T-cell (primary cell): ENCODE measurements around the gene NLRX1. TPM values are rescaled to one million over a fixed set of nuclear protein-coding genes. Genes with fewer than 3 reads are reported as not detected.
"Not testable (repeated sequence)": the region's sequence is repeated elsewhere in the genome, so short reads cannot be mapped to it uniquely, and the experiment has no call there.

ENCODE experiments used
- ATAC-seq, 4 experiments: fragments of 200-7000 bp in 3 of 4; fragments of 150-1000 bp in 1 of 4; cut with Tn5 transposase; replicated peaks in 1 of 4; 1 replicate in 3 of 4; 2 replicates in 1 of 4; pipeline ENCODE4 v1.10.0; 2021; ENCODE audit warnings: moderate library complexity in 3 of 4, mild to moderate bottlenecking in 2 of 4, moderate number of reproducible peaks in 1 of 4
- CTCF ChIA-PET, 2 donors: fragments of 300-600 bp; sonication (Branson Sonifier 250); formaldehyde crosslinking; loops; one replicate each; lab custom pipeline; 2022; ENCODE audit warnings: antibody characterized with exemption in 2 of 2; lab: Charles Lee
- POLR2A ChIA-PET, 2 donors: fragments of 300-600 bp; sonication (Branson Sonifier 250); formaldehyde crosslinking; loops; one replicate each; lab custom pipeline; 2022; ENCODE audit warnings: antibody characterized with exemption in 2 of 2; lab: Charles Lee
- DNase-seq, 35 experiments: peaks; one replicate each; pipeline versions ENCODE4 v3.0.0 to v3.0.0-alpha.2; 2013 to 2023
- H3K27ac ChIP-seq: one replicate; pipeline ENCODE4 v1.5.1; 2013; ENCODE audit warnings: low read length
- H3K27me3 ChIP-seq, 2 experiments: replicated peaks in 1 of 2; 1 replicate in 1 of 2; 2 replicates in 1 of 2; pipeline versions ENCODE4 v1.6.1 to v1.7.0; 2013; ENCODE audit warnings: low read length in 1 of 2, mixed read lengths in 1 of 2; ENCODE audit not compliant: control insufficient read depth in 2 of 2, insufficient read depth in 2 of 2; ENCODE audit errors: extremely low read depth in 1 of 2
- H3K36me3 ChIP-seq, 2 donors: 1 replicate in 1 of 2; 2 replicates in 1 of 2; pipeline versions ENCODE4 v1.6.1 to v1.7.0; 2013; ENCODE audit warnings: low read length in 1 of 2; ENCODE audit not compliant: control insufficient read depth in 2 of 2, insufficient read depth in 1 of 2; ENCODE audit errors: extremely low read depth in 1 of 2
- H3K4me1 ChIP-seq, 2 experiments: 1 replicate in 1 of 2; 2 replicates in 1 of 2; pipeline versions ENCODE4 v1.6.1 to v1.7.0; 2013; ENCODE audit warnings: low read length in 2 of 2, mixed read lengths in 1 of 2; ENCODE audit not compliant: insufficient read depth in 2 of 2, control insufficient read depth in 1 of 2; ENCODE audit errors: extremely low read depth in 1 of 2
- H3K4me3 ChIP-seq, 2 donors: 1 replicate in 1 of 2; 2 replicates in 1 of 2; pipeline versions ENCODE4 v1.5.1 to v1.7.0; 2013; ENCODE audit warnings: mild to moderate bottlenecking in 2 of 2, low read length in 1 of 2, moderate library complexity in 1 of 2; ENCODE audit not compliant: control insufficient read depth in 1 of 2; ENCODE audit errors: extremely low read depth in 1 of 2
- H3K9me3 ChIP-seq: 2 replicates; pipeline ENCODE4 v1.7.0; 2013
- H3K27ac Mint-ChIP-seq, 2 donors: one replicate each; pipeline ENCODE4 v1.8.0; 2020 to 2021; ENCODE audit warnings: mild to moderate bottlenecking in 2 of 2, mixed read lengths in 2 of 2
- H3K27me3 Mint-ChIP-seq, 2 donors: one replicate each; pipeline ENCODE4 v1.8.0; 2021 to 2022; ENCODE audit warnings: mixed read lengths in 2 of 2
- H3K36me3 Mint-ChIP-seq: one replicate; pipeline ENCODE4 v1.8.0; 2021; ENCODE audit warnings: mixed read lengths
- H3K4me1 Mint-ChIP-seq, 3 donors: one replicate each; pipeline ENCODE4 v1.8.0; 2020 to 2022; ENCODE audit warnings: mixed read lengths in 3 of 3, mild to moderate bottlenecking in 1 of 3
- H3K4me3 Mint-ChIP-seq, 3 donors: one replicate each; pipeline ENCODE4 v1.8.0; 2020 to 2022; ENCODE audit warnings: mild to moderate bottlenecking in 3 of 3, mixed read lengths in 3 of 3, moderate library complexity in 3 of 3
- H3K9me3 Mint-ChIP-seq, 3 donors: one replicate each; pipeline ENCODE4 v1.8.0; 2020 to 2022; ENCODE audit warnings: mixed read lengths in 3 of 3
- WGBS: methylation state at CpG from one replicate; pipeline ENCODE4 v1.1.5; 2013; ENCODE audit warnings: missing lambda C conversion rate; ENCODE audit not compliant: insufficient coverage; 5-methylcytosine and 5-hydroxymethylcytosine counted together
- total RNA-seq, 35 experiments: library from RNA in 6 of 35; stranded (reverse) in 6 of 35; fragments of 120-200 nt in 1 of 35; gene quantifications; one replicate each; pipeline versions ENCODE4 v1.2.1 to v1.2.4 and lab custom pipeline; 2013 to 2026

The NLRX1 gene
- total RNA-seq, 5 donors from 2014 or later (not counting 1 experiment from before 2014, with no cell fraction given), result 6.5 to 12.8 (median 11.6) TPM

DNA sequence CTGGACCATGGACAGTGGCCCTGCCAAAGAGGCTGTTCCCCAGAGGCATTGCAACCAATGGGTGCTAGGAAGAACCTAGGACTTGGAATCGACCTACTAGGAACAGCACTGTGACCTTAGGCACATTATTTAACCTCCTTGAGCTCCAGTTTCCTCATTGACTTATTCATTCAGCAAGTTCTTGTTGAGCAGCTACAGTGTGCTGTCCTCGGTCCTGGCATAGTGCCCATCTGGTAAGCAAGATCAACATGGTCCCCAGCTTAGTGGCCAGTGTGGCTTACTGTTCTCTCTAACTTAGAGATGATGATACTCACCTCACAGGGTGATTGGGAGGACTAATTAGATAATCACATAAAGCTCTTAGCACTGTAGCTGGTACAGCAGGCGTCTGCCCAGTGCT lies 11.5 kb upstream of the NLRX1 start:
- H3K4me3 ChIP-seq, result no peak overlapping the region
- POLR2A ChIA-PET, result no interaction called here
- H3K9me3 Mint-ChIP-seq, result no peaks in the 10 kb centered on the region

DNA sequence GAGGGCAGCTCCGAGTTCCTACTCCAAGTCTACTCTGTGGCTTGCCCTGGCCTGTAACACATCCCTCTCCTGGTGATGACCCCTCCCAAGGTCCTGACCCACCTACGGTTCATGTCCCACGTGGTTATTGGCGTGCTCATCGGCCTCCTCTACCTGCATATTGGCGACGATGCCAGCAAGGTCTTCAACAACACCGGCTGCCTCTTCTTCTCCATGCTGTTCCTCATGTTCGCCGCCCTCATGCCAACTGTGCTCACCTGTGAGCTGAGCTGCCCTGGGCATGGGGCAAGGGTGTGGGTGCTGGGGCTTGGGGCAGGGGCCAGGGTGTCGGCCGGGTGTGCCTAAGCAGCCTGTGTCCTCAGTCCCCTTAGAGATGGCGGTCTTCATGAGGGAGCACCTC lies 10.1 kb upstream of the NLRX1 start:
- ATAC-seq (no peak), DNase-seq (no peak)
- H3K27me3 Mint-ChIP-seq, result peaks cover 0 to 17% of the 10 kb centered on the region in 2 donors
- H3K4me3 Mint-ChIP-seq, result no peak overlapping the region
- ChIA-PET POLR2A (no interaction called here), CTCF (interaction anchor here in 1 of 2 donors (0.5 kb wide), 1 partner anchor 12 kb away, joined by 8 read pairs; no protein-coding TSS in a partner anchor)
- no peaks in the 10 kb centered on the region for H3K36me3 ChIP-seq
- H3K27ac Mint-ChIP-seq, result no peak overlapping the region
- H3K9me3 ChIP-seq, result no peaks in the 10 kb centered on the region
- WGBS, result 87% methylated on average over 10 of the region's 13 CpGs
- no peaks in the 10 kb centered on the region for H3K4me1 Mint-ChIP-seq
- no peak overlapping the region for H3K27ac ChIP-seq
- H3K4me3 ChIP-seq, result no peak overlapping the region
- no peaks in the 10 kb centered on the region for H3K9me3 Mint-ChIP-seq
- no peaks in the 10 kb centered on the region for H3K4me1 ChIP-seq
- H3K36me3 Mint-ChIP-seq, result no peaks in the 10 kb centered on the region
- peaks cover 0 to 34% of the 10 kb centered on the region in 2 experiments for H3K27me3 ChIP-seq

More for the DNA sequence above, 11.5 kb upstream of the NLRX1 start:
- no peak overlapping the region for H3K27ac ChIP-seq
- no peak for ATAC-seq
- H3K27me3 ChIP-seq, result peaks cover 0 to 36% of the 10 kb centered on the region in 2 experiments
- H3K4me3 Mint-ChIP-seq, result no peak overlapping the region
- no peaks in the 10 kb centered on the region for H3K36me3 Mint-ChIP-seq
- no peak for DNase-seq
- no peak overlapping the region for H3K27ac Mint-ChIP-seq
- H3K4me1 ChIP-seq, result no peaks in the 10 kb centered on the region
- H3K36me3 ChIP-seq, result no peaks in the 10 kb centered on the region
- no peaks in the 10 kb centered on the region for H3K4me1 Mint-ChIP-seq
- CTCF ChIA-PET, result interaction anchor here in 1 of 2 donors (0.6 to 1.1 kb wide), 2 partner anchors 10 to 127 kb away, joined by 4 to 7 read pairs; no protein-coding TSS in a partner anchor
- WGBS, result 33% methylated on average over 1 of the region's 3 CpGs
- no peaks in the 10 kb centered on the region for H3K9me3 ChIP-seq
- peaks cover 0 to 22% of the 10 kb centered on the region in 2 donors for H3K27me3 Mint-ChIP-seq

DNA sequence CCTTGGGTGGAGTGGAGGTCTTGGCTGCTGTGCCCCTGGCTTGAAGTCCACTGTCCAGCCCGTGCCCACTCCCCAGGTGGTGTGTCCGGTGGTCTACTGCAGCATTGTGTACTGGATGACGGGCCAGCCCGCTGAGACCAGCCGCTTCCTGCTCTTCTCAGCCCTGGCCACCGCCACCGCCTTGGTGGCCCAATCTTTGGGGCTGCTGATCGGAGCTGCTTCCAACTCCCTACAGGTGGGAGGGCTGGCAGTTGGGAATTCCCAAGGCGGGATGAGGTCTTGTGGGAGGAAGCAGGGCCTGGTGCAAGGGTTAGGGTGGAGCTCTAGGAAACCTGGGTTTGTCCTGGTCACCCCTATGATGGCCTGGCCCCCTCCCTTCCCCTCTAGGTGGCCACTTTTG lies 8.4 kb upstream of the NLRX1 start:
- CTCF ChIA-PET, result no interaction called here

DNA sequence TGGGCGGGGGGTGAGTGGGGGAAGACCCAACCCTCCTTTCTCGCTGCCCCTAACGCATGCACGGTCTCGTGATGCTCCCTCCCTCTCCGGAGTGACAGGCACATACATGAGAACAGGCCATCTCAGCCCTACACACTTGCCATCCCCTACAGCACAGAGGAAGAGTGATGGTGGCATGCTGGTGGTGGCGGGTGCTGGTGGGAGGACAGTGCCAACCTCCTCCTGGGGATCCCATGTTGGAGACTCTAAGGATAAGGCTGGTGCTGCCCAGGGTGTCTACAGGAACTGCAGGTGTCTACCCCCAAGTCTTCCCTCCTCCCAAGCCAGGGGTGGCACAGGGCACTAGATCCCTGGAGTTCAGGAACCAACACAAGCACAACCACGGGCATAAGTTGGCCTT lies 6.7 kb upstream of the NLRX1 start:
- DNase-seq (no peak), ATAC-seq (no peak)
- H3K27ac Mint-ChIP-seq, result no peak overlapping the region
- H3K4me1 ChIP-seq, result no peaks in the 10 kb centered on the region
- ChIA-PET CTCF (interaction anchor here in 1 of 2 donors (0.7 kb wide), 1 partner anchor 49 kb away, joined by 3 read pairs; no protein-coding TSS in a partner anchor), POLR2A (no interaction called here)
- H3K27ac ChIP-seq, result no peak overlapping the region
- peaks cover 0 to 2% of the 10 kb centered on the region in 2 donors for H3K27me3 Mint-ChIP-seq
- no peak overlapping the region for H3K4me3 ChIP-seq
- H3K27me3 ChIP-seq, result peaks cover 0 to 12% of the 10 kb centered on the region in 2 experiments
- WGBS, result 63% methylated on average over 1 of the region's 8 CpGs
- H3K4me1 Mint-ChIP-seq, result no peaks in the 10 kb centered on the region
- H3K36me3 Mint-ChIP-seq, result no peaks in the 10 kb centered on the region
- no peaks in the 10 kb centered on the region for H3K9me3 Mint-ChIP-seq
- H3K36me3 ChIP-seq, result no peaks in the 10 kb centered on the region
- H3K9me3 ChIP-seq, result no peaks in the 10 kb centered on the region
- no peak overlapping the region for H3K4me3 Mint-ChIP-seq

More for the DNA sequence above, 8.4 kb upstream of the NLRX1 start:
- H3K9me3 Mint-ChIP-seq, result no peaks in the 10 kb centered on the region
- Histone ChIP-seq H3K27me3 (peaks cover 0 to 23% of the 10 kb centered on the region in 2 experiments), H3K9me3 (no peaks in the 10 kb centered on the region), H3K27ac (no peak overlapping the region), H3K36me3 (no peaks in the 10 kb centered on the region), H3K4me3 (no peak overlapping the region), H3K4me1 (no peaks in the 10 kb centered on the region)
- WGBS, result 82% methylated on average over 8 of the region's 9 CpGs
- no peak for DNase-seq
- POLR2A ChIA-PET, result no interaction called here
- ATAC-seq, result no peak
- H3K27ac Mint-ChIP-seq, result no peak overlapping the region
- no peaks in the 10 kb centered on the region for H3K36me3 Mint-ChIP-seq
- peaks cover 0 to 11% of the 10 kb centered on the region in 2 donors for H3K27me3 Mint-ChIP-seq
- H3K4me3 Mint-ChIP-seq, result no peak overlapping the region
- H3K4me1 Mint-ChIP-seq, result no peaks in the 10 kb centered on the region

DNA sequence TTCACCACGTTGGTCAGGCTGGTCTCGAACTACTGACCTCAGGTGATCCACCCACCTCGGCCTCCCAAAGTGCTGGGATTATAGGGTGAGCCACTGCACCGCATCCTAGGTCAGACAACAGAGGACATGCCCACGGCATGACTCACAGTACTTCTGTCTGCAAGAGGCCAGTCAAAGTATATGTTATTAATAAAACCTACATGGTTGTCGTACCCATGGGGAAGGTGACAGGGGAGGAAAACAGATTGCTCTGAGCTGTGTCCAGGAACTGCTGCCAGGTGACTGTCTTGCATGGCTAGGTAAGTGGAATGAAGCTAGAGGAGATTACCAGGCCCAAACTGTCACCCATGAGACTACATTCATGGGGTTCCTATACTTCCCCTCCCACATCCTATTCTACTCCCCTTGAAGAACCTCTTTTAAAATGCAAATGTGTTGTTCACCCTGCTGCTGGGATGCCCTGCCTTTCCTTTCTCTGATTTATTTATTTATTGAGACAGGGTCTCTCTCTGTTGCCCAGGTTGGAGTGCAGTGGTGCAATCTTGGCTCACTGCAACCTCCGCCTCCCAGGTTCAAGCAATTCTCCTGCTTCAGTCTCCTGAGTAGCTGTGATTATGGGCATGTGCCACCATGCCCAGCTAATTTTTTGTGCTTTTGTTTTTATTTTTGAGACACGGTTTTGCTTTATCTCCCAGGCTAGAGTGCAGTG lies 2.0 kb upstream of the NLRX1 start:
- ATAC-seq, result no peak
- Mint-ChIP-seq H3K36me3 (no peaks in the 10 kb centered on the region), H3K4me1 (peaks cover 6 to 20% (median 8%) of the 10 kb centered on the region in 3 donors), H3K27me3 (no peaks in the 10 kb centered on the region), H3K4me3 (no peak overlapping the region), H3K9me3 (no peaks in the 10 kb centered on the region), H3K27ac (no peak overlapping the region)
- Histone ChIP-seq H3K4me3 (no peak overlapping the region), H3K4me1 (peaks cover 0 to 14% of the 10 kb centered on the region in 2 experiments), H3K27me3 (peaks cover 0 to 2% of the 10 kb centered on the region in 2 experiments), H3K27ac (no peak overlapping the region), H3K9me3 (no peaks in the 10 kb centered on the region), H3K36me3 (no peaks in the 10 kb centered on the region)
- ChIA-PET CTCF (interaction anchor here in 1 of 2 donors (0.6 kb wide), 1 partner anchor 65 kb away, joined by 3 read pairs; no protein-coding TSS in a partner anchor), POLR2A (interaction anchor here in 1 of 2 donors (0.7 to 0.8 kb wide), 2 partner anchors 141 to 147 kb away, joined by 4 to 8 read pairs; no protein-coding TSS in a partner anchor)
- 92% methylated on average over 5 of the region's 8 CpGs for WGBS
- DNase-seq, result no peak

DNA sequence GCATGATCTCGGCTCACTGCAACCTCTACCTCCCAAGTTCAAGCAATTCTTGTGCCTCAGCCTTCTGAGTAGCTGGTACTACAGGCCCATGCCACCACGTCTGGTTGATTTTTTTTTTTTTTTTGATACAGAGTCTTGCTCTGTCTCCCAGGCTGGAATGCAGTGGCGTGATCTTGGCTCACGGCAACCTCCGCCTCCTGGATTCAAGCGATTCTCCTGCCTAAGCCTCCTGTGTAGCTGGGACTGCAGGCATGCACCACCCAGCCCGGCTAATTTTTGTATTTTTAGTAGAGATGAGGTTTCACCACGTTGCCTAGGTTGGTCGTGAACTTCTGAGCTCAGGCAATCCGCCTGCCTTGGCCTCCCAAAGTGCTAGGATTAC lies 1.5 kb upstream of the NLRX1 start:
- ChIA-PET POLR2A (interaction anchor here in 1 of 2 donors (0.8 kb wide), 1 partner anchor 148 kb away, joined by 4 read pairs; no protein-coding TSS in a partner anchor), CTCF (interaction anchor here (0.6 to 0.7 kb wide), 2 partner anchors 29 to 64 kb away, joined by 3 to 4 read pairs; no protein-coding TSS in a partner anchor)
- not testable (repeated sequence) for ATAC-seq

More for the DNA sequence above, 1.5 kb upstream of the NLRX1 start:
- H3K9me3 Mint-ChIP-seq, H3K27ac ChIP-seq, H3K27me3 Mint-ChIP-seq, H3K36me3 ChIP-seq, H3K4me3 Mint-ChIP-seq, H3K36me3 Mint-ChIP-seq, H3K9me3 ChIP-seq, DNase-seq, H3K4me3 ChIP-seq, H3K27ac Mint-ChIP-seq, H3K27me3 ChIP-seq: not testable (repeated sequence)
- H3K4me1 ChIP-seq, result peaks cover 0 to 14% of the 10 kb centered on the region in 2 experiments
- peaks cover 6 to 20% (median 8%) of the 10 kb centered on the region in 3 donors for H3K4me1 Mint-ChIP-seq
- WGBS, result 92% methylated on average over 6 of the region's 10 CpGs
